ENCODE data around the gene DIO3. TPM values are rescaled to one million over a fixed set of nuclear protein-coding genes. Genes with fewer than 3 reads are reported as not detected.
"Not testable (repeated sequence)": the region's sequence is repeated elsewhere in the genome, so short reads cannot be mapped to it uniquely, and the experiment has no call there.

DIO3 gene
- total RNA-seq, 1 experiment from 2014 or later, result not detected

DNA sequence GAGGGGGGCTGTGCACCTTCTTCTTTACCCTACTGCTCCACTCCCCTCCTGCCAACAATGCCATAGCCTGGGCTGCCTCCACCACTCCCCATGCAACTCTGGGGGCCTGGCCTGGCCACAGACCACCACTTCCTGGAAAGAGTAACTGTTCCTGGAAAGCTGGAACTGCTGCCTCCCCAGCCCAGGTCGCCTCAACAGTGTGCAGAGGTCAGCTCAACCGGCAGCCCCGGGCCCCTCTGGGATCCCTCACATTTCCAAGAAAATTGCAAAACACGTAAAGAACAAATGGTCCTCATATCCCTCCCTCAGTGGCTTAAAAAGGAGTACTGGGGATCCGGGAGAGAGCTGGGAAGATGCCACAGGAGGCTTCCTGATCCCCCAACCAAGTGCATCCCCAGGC lies 22.4 kb upstream of the DIO3 start:
- no peak for DNase-seq (ENCODE audit: low read depth, low spot score)
- in situ Hi-C loops (cut with HindIII; ENCODE audit: low pct_unique_long_range_greater_than_20kb, low sequenced_read_pairs), result no loop called here

- DNase-seq (ENCODE audit: low read depth, low spot score), result no peak
- in situ Hi-C loops (cut with HindIII; ENCODE audit: low pct_unique_long_range_greater_than_20kb, low sequenced_read_pairs), result no loop called here
Observed at GRCh38 chr14:101539880-101540279, 21.4 kb upstream of the DIO3 start.

DNA sequence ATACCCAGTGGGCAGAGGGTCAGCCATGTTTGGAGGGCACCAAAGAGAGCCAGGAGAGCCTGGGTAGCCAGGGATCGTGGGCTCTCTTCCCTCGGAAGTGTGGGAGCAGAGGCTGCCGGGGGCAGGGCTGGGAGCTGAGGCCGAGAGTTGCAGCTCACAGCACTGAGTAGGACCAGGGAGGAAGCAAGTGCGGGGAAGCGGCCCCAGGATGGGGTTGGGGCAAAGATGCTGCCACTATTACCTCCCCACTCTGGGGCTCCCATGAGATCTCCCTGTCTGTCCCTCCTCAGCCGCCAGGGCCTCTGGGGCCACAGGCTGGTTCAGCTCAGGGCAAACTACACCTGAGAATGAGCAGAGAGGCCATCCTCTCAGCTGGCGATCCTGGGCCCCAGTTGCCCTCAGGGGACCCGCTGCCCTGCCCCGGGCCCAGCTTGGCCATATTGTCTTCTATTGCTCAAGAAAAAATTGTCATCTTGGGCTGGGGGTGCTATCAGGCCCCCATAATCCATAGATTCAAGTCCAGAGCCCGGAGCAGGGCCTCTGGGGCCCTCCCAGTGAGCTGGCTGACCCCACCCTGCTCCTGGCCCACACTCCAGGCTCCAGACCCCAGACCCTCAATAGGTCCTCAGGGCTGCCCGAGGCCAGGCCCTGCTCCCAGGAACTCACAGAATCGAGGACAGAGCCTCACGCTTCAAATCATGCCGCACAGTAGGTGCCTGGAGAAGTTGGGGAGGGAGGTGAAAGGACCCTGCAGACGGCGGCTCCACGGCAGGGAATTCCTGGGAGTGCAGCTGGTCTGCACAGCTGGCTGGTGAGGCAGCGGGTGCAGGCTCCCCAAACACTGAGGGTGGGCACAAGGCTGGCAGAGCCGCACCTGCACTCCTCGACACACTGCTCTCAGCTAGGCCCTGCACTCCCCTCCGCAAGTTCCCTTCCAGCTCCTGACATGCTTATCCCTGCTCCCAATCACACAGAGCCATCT lies 20.5 kb upstream of the DIO3 start:
- DNase-seq (ENCODE audit: low read depth, low spot score), result no peak
- in situ Hi-C loops (cut with HindIII; ENCODE audit: low pct_unique_long_range_greater_than_20kb, low sequenced_read_pairs), result no loop called here

- DNase-seq (ENCODE audit: low read depth, low spot score), result no peak
- in situ Hi-C loops (cut with HindIII; ENCODE audit: low pct_unique_long_range_greater_than_20kb, low sequenced_read_pairs), result no loop called here
Observed at GRCh38 chr14:101542391-101542790, 18.9 kb upstream of the DIO3 start.

DNA sequence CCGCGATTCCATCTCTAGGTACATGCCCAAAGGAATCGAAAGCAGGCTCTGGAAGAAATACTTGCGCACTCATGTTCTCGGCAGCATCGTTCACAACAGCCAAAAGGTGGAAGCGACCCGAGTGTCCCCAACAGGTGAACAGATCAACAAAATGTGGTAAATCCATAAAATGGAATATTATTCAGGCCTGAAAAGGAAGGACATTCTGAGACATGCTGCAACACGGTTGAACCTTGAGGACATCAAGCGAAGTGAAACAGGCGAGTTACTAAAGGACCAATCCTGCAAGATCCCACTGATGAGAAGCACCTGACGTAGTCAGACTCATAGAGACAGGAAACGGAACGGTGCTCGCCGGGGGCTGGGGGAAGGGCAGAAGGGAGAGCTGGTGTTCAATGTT lies 17.5 kb upstream of the DIO3 start:
- in situ Hi-C loops (cut with HindIII; ENCODE audit: low pct_unique_long_range_greater_than_20kb, low sequenced_read_pairs), result no loop called here
- no peak for DNase-seq (ENCODE audit: low read depth, low spot score)

DNA sequence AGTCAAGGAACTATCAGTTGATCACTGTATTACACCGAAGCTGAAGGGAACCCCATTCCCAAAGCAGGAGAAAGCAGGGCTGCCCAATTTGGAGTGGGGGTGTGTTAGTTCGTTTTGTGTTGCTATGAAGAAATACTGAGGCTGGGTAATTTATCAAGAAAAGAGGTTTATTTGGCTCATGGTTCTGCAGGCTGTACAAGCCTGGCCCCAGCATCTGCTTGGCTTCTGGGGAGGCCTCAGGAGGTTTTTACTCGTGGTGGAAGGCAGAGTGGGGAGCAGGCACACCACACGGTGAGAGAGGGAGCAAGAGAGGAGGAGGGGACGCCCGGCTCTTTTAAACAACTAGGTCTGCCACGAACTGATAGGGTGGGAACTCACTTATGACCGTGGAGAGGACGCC lies 16.7 kb upstream of the DIO3 start:
- DNase-seq (ENCODE audit: low read depth, low spot score), result no peak
- in situ Hi-C loops (cut with HindIII; ENCODE audit: low pct_unique_long_range_greater_than_20kb, low sequenced_read_pairs), result no loop called here

DNA sequence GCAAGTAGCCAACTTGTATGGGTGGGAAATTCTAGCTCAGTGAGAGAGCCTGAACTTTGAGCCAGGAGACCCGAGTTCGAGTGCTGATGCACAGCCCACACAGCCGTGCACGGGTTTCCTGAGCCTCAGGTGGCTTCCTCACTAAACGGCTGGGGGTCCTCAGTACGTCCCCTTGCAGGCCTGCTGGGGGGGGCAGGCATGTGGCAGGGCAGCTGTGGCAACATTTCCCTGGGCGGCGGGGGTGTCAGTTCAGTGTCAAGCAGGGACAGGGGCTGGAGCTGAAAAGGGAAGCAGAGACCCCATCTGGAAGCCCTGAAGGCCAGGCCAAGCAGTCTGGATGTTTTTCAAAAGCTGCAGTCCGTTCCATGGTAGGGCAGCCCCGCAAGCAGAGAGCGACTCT lies 14.6 kb upstream of the DIO3 start:
- DNase-seq (ENCODE audit: low read depth, low spot score), result no peak
- in situ Hi-C loops (cut with HindIII; ENCODE audit: low pct_unique_long_range_greater_than_20kb, low sequenced_read_pairs), result no loop called here

GRCh38 chr14:101547107-101547738 lies 14.1 kb upstream of the DIO3 start:
- in situ Hi-C loops (cut with HindIII; ENCODE audit: low pct_unique_long_range_greater_than_20kb, low sequenced_read_pairs), result no loop called here
- DNase-seq (ENCODE audit: low read depth, low spot score), result no peak

DNA sequence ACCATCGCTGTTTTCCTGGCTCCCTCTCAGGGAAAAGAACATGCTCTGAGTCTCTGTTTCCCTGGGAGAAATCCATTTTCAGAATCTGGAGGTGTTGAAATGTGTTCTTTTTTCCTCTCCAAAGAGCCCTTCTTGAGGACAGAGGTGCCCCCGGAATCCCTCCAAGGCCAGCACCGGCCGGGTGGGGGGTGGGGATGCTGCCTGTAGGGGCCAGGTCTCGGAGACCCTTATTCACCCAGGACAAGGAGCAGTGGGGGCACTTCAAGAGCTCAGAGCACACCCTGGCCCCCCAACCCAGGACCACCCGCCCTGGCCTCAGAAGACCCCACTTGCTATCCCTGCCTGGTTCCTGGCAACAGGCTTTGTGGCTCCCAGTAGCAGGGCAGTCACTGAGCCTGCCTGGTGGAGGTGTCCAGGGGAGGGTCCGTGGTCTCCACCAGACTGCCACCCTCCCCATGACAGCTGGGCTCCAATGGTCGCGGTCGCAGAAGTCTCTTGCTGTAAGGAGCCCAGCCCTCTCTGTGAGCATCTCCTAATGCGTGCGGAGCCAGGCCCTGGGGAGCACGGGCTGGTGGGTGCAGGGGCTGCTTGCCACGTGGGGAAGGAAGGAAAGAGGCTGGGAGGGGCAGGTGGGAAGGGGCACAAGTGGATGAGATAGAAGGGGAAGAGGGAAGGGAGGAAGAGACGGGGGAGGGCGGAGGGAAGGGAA lies 13.2 kb upstream of the DIO3 start:
- in situ Hi-C loops (cut with HindIII; ENCODE audit: low pct_unique_long_range_greater_than_20kb, low sequenced_read_pairs), result no loop called here
- no peak for DNase-seq (ENCODE audit: low read depth, low spot score)

DNA sequence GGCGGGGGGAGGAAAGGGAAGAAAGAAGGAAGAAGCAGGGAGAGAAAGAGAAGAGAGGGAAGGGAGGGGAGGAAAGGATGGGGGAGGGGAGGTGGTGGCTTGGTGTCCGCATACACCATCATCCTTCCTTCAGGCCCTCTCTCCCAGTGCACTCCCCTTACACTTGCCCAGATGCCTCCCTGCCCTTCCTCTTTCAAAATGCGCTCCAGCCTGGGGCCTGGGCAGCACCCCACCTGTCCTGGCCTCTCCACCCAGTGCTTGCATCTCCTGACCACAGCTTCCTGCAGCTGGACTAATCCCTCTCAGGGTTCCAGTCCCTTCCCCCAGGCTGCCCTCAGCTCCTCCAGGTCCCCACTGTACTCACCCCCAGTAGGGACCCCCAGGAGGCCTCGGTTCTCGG lies 12.6 kb upstream of the DIO3 start:
- no peak for DNase-seq (ENCODE audit: low read depth, low spot score)
- in situ Hi-C loops (cut with HindIII; ENCODE audit: low pct_unique_long_range_greater_than_20kb, low sequenced_read_pairs), result no loop called here

DNA sequence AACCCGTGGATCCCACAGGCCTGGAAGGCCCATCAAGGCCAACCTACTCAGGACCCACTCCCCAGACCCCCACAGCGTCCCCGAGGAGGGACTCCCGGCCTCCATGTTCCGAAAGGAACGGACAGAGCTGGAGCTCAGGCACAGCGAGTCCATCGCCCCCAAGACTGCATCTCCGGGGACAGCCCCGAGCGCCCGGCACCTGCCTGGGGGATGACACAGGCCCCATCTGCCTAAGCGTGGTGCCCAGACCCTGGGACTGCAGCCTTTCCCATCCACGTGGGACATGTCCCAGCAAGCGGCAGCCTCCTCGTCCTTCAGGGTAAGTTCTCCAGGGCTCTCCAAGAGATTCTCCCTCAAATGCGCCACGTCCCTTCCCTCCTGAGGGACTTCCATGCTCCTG lies 12.1 kb upstream of the DIO3 start:
- no peak for DNase-seq (ENCODE audit: low read depth, low spot score)
- in situ Hi-C loops (cut with HindIII; ENCODE audit: low pct_unique_long_range_greater_than_20kb, low sequenced_read_pairs), result no loop called here

DNA sequence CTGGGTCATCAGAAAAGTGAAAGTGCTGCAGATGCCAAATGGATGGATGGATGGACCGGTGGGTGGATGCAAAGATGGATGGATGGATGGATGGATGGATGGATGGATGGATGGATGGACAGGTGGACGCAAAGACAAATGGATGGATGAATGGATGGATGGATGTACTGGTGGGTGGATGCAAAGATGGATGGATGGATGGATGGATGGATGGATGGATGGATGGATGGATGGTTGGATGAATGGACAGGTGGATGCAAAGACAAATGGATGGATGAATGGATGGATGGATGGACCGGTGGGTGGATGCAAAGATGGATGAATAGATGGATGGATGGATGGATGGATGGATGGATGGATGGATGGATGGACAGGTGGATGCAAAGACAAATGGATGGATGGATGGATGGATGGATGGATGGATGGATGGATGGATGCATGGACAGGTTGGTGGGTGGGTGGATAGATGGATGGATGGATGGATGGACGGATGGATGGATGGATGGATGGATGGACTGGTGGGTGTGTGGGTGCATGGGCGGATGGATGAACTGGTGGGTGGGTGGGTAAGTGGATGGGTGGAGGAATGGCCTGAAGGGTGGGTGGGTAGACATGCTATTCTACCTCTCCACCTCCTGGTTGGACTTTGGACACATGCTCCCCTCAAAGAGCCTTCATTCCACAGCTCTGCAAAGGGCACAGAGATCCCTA lies 10.9 kb upstream of the DIO3 start:
- in situ Hi-C loops (cut with HindIII; ENCODE audit: low pct_unique_long_range_greater_than_20kb, low sequenced_read_pairs); DNase-seq (ENCODE audit: low read depth, low spot score): not testable (repeated sequence)

- no peak for DNase-seq (ENCODE audit: low read depth, low spot score)
- in situ Hi-C loops (cut with HindIII; ENCODE audit: low pct_unique_long_range_greater_than_20kb, low sequenced_read_pairs), result no loop called here
Observed at GRCh38 chr14:101551729-101552595, 9.3 kb upstream of the DIO3 start.

- DNase-seq (ENCODE audit: low read depth, low spot score), result no peak
- in situ Hi-C loops (cut with HindIII; ENCODE audit: low pct_unique_long_range_greater_than_20kb, low sequenced_read_pairs), result no loop called here
Observed at GRCh38 chr14:101552786-101553231, 8.5 kb upstream of the DIO3 start.

- DNase-seq (ENCODE audit: low read depth, low spot score), result no peak
- in situ Hi-C loops (cut with HindIII; ENCODE audit: low pct_unique_long_range_greater_than_20kb, low sequenced_read_pairs), result no loop called here
Observed at GRCh38 chr14:101553393-101553792, 7.9 kb upstream of the DIO3 start.

- DNase-seq (ENCODE audit: low read depth, low spot score), result no peak
Observed at GRCh38 chr14:101553931-101554330, 7.4 kb upstream of the DIO3 start.

More at GRCh38 chr14:101553931-101554330, 7.4 kb upstream of the DIO3 start:
- in situ Hi-C loops (cut with HindIII; ENCODE audit: low pct_unique_long_range_greater_than_20kb, low sequenced_read_pairs), result no loop called here
